HEK293 (cell line): ENCODE results near the gene NGB.

Experiments used
- KLF1 ChIP-seq: fragments of 450-650 bp; formaldehyde crosslinking; IDR thresholded peaks from 2 replicates; pipeline ENCODE4 v1.5.1; 2016; ENCODE audit warnings: missing biosample characterization, missing genetic modification characterization
- TCF7L2 ChIP-seq: IDR thresholded peaks from 2 replicates; pipeline ENCODE4 v1.6.1; 2011; ENCODE audit warnings: low read depth, mild to moderate bottlenecking, inconsistent platforms, low read length, moderate library complexity, borderline replicate concordance
- ZBTB17 ChIP-seq: fragments of 450-650 bp; formaldehyde crosslinking; IDR thresholded peaks from 2 replicates; pipeline ENCODE4 v1.5.1; 2016; ENCODE audit warnings: missing biosample characterization, missing genetic modification characterization
- ZNF114 ChIP-seq: fragments of 450-650 bp; formaldehyde crosslinking; IDR thresholded peaks from 2 replicates; pipeline ENCODE4 v1.5.0; 2017; ENCODE audit warnings: missing biosample characterization, missing genetic modification characterization
- ZNF223 ChIP-seq: fragments of 450-650 bp; formaldehyde crosslinking; IDR thresholded peaks from 2 replicates; pipeline ENCODE4 v1.5.1; 2016; ENCODE audit warnings: missing biosample characterization, missing genetic modification characterization
- ZNF626 ChIP-seq: fragments of 450-650 bp; sonication (Bioruptor Pico); formaldehyde crosslinking; IDR thresholded peaks from 2 replicates; pipeline ENCODE4 v1.5.1; 2018; ENCODE audit warnings: missing biosample characterization, missing genetic modification characterization, inconsistent platforms
- ZNF837 ChIP-seq: fragments of 450-650 bp; formaldehyde crosslinking; IDR thresholded peaks from 2 replicates; pipeline ENCODE4 v1.5.1; 2016; ENCODE audit warnings: missing biosample characterization, missing genetic modification characterization
- TF ChIP-seq, protein P1 (sequence below): fragments of 450-650 bp; formaldehyde crosslinking; IDR thresholded peaks from 2 replicates; pipeline ENCODE4 v1.5.1; 2016; ENCODE audit warnings: missing biosample characterization, missing genetic modification characterization
- TF ChIP-seq, protein P2 (sequence below): fragments of 450-650 bp; IDR thresholded peaks from 2 replicates; pipeline ENCODE4 v1.5.1; 2018; ENCODE audit warnings: missing biosample characterization, mild to moderate bottlenecking, missing genetic modification characterization
- TF ChIP-seq, protein P3 (sequence below): fragments of 450-650 bp; formaldehyde crosslinking; IDR thresholded peaks from 2 replicates; pipeline ENCODE4 v1.5.1; 2016; ENCODE audit warnings: missing biosample characterization, missing genetic modification characterization
- TF ChIP-seq, protein P4 (sequence below): fragments of 450-650 bp; formaldehyde crosslinking; IDR thresholded peaks from 2 replicates; pipeline ENCODE4 v1.5.1; 2016; ENCODE audit warnings: missing biosample characterization, missing genetic modification characterization
- TF ChIP-seq, protein P5 (sequence below): fragments of 450-650 bp; formaldehyde crosslinking; optimal IDR thresholded peaks from 2 replicates; pipeline ENCODE3; 2016; ENCODE audit warnings: missing biosample characterization, mild to moderate bottlenecking, missing genetic modification characterization
- TF ChIP-seq, protein P6 (sequence below): sonication (generic); formaldehyde crosslinking; IDR thresholded peaks from 2 replicates; pipeline ENCODE4 v1.8.1; 2022; ENCODE audit warnings: mild to moderate bottlenecking, moderate library complexity, missing genetic modification reagents

DNA sequence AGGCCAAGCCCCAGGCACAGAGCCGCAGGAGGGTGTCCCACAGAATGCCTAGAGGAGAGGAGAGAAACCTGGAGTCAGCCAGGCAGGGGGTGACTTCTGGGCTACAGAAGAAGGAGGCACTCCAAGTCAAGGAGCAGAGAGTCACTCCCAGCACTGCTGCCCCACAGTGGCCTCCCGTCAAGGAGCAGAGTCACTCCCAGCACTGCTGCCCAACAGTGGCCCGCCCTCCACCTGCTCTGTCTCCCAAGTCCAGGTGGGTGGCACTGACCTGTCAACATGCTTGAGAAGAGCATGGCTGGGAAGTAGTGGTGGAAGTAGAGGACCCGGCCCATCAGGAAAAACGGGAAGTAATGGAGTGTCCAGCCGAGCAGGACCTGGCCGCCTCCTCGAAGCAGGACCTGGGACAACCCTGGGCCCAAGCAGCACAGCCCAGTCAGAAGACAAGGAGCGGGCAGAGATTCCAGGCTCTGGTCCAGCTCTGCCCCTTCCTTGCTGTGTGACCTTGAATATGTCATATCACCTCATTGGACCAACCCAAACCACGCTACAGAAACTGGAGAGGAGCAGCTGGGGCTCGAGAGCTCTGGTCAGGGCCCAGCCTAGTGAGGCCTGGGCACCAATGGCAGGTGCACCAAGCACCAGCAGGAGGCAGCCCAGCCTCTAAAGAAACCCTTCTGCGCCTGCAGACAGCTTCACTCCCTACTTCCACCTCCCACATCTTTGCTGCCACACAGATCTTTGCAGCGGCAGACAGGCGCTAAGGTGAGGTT, 7.6 kb upstream of the NGB start:
- TF ChIP-seq KLF1 (tag by site-specific recombination): no peak
- TF ChIP-seq TCF7L2: no peak
- TF ChIP-seq, protein P1, sequence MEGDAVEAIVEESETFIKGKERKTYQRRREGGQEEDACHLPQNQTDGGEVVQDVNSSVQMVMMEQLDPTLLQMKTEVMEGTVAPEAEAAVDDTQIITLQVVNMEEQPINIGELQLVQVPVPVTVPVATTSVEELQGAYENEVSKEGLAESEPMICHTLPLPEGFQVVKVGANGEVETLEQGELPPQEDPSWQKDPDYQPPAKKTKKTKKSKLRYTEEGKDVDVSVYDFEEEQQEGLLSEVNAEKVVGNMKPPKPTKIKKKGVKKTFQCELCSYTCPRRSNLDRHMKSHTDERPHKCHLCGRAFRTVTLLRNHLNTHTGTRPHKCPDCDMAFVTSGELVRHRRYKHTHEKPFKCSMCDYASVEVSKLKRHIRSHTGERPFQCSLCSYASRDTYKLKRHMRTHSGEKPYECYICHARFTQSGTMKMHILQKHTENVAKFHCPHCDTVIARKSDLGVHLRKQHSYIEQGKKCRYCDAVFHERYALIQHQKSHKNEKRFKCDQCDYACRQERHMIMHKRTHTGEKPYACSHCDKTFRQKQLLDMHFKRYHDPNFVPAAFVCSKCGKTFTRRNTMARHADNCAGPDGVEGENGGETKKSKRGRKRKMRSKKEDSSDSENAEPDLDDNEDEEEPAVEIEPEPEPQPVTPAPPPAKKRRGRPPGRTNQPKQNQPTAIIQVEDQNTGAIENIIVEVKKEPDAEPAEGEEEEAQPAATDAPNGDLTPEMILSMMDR (tag by site-specific recombination): no peak
- no peak for TF ChIP-seq ZNF223 (tag by site-specific recombination)
- TF ChIP-seq, protein P2, sequence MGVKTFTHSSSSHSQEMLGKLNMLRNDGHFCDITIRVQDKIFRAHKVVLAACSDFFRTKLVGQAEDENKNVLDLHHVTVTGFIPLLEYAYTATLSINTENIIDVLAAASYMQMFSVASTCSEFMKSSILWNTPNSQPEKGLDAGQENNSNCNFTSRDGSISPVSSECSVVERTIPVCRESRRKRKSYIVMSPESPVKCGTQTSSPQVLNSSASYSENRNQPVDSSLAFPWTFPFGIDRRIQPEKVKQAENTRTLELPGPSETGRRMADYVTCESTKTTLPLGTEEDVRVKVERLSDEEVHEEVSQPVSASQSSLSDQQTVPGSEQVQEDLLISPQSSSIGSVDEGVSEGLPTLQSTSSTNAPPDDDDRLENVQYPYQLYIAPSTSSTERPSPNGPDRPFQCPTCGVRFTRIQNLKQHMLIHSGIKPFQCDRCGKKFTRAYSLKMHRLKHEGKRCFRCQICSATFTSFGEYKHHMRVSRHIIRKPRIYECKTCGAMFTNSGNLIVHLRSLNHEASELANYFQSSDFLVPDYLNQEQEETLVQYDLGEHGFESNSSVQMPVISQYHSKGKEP (tag by site-specific recombination): no peak
- no peak for TF ChIP-seq ZBTB17 (tag by site-specific recombination)
- TF ChIP-seq, protein P3, sequence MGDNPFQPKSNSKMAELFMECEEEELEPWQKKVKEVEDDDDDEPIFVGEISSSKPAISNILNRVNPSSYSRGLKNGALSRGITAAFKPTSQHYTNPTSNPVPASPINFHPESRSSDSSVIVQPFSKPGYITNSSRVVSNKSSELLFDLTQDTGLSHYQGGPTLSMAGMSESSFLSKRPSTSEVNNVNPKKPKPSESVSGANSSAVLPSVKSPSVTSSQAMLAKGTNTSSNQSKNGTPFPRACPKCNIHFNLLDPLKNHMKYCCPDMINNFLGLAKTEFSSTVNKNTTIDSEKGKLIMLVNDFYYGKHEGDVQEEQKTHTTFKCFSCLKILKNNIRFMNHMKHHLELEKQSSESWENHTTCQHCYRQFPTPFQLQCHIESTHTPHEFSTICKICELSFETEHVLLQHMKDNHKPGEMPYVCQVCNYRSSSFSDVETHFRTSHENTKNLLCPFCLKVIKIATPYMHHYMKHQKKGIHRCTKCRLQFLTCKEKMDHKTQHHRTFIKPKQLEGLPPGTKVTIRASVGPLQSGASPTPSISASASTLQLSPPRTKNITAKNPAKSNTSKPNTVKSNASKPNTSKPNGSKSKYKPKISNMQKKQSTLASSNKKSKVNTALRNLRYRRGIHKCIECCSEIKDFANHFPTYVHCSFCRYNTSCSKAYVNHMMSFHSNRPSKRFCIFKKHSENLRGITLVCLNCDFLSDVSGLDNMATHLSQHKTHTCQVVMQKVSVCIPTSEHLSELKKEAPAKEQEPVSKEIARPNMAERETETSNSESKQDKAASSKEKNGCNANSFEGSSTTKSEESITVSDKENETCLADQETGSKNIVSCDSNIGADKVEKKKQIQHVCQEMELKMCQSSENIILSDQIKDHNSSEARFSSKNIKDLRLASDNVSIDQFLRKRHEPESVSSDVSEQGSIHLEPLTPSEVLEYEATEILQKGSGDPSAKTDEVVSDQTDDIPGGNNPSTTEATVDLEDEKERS (tag by site-specific recombination): no peak
- TF ChIP-seq, protein P4, sequence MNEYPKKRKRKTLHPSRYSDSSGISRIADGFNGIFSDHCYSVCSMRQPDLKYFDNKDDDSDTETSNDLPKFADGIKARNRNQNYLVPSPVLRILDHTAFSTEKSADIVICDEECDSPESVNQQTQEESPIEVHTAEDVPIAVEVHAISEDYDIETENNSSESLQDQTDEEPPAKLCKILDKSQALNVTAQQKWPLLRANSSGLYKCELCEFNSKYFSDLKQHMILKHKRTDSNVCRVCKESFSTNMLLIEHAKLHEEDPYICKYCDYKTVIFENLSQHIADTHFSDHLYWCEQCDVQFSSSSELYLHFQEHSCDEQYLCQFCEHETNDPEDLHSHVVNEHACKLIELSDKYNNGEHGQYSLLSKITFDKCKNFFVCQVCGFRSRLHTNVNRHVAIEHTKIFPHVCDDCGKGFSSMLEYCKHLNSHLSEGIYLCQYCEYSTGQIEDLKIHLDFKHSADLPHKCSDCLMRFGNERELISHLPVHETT: no peak
- TF ChIP-seq, protein P5, sequence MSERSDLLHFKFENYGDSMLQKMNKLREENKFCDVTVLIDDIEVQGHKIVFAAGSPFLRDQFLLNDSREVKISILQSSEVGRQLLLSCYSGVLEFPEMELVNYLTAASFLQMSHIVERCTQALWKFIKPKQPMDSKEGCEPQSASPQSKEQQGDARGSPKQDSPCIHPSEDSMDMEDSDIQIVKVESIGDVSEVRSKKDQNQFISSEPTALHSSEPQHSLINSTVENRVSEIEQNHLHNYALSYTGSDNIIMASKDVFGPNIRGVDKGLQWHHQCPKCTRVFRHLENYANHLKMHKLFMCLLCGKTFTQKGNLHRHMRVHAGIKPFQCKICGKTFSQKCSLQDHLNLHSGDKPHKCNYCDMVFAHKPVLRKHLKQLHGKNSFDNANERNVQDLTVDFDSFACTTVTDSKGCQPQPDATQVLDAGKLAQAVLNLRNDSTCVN: no peak
- TF ChIP-seq ZNF837 (tag by site-specific recombination): no peak
- no peak for TF ChIP-seq ZNF626 (tag by site-specific recombination)
- TF ChIP-seq, protein P6, sequence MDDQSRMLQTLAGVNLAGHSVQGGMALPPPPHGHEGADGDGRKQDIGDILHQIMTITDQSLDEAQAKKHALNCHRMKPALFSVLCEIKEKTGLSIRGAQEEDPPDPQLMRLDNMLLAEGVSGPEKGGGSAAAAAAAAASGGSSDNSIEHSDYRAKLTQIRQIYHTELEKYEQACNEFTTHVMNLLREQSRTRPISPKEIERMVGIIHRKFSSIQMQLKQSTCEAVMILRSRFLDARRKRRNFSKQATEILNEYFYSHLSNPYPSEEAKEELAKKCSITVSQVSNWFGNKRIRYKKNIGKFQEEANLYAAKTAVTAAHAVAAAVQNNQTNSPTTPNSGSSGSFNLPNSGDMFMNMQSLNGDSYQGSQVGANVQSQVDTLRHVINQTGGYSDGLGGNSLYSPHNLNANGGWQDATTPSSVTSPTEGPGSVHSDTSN (CRISPR knock-in tag): no peak
- no peak for TF ChIP-seq ZNF114 (tag by site-specific recombination)
